IPS-NIHi7 (cell line): ENCODE results near the gene PRKCI.
"Not testable (repeated sequence)": the region's sequence is repeated elsewhere in the genome, so short reads cannot be mapped to it uniquely, and the experiment has no call there.

ENCODE experiments used
- DNase-seq: peaks from one replicate; pipeline ENCODE4 v3.0.0; 2012; ENCODE audit warnings: mixed read lengths; ENCODE audit errors: extremely low spot score

The PRKCI gene

DNA sequence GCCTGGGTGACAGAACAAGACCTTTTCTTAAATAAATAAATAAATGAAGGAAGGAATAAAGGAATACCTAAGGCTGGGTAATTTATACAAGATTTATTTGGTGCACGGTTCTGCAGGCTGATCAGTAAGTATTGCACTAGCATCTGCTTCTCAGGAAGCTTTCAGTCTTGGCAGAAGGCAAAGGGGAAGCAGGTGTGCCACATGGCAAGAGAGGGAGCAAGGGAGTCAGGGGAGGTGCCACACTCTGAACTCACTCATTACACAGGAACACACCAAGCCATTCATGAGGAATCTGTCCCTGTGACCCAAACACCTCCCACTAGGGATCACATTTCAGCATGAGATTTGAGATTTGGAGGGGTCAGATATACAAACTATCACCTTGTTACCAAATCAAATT, 56.4 kb downstream of the PRKCI start:
- DNase-seq = no peak

DNA sequence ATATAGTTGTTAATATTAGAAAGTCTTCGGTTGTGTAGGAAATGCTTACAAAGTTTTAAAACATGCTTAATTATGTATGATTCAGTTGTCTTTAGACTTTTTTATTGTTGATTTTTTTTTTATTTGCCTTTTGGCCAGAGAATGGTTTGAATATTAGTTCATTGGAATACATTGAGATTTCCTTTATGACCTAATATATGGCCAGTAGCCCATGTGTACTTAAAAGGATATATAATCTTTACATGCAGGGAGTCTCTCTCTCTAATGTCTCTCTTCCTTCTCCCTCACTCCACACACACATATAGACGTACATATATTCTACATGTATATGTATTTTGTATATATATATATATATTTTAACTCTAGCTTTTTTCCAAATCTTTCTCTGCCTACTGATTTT, 68.0 kb downstream of the PRKCI start:
- no peak for DNase-seq

DNA sequence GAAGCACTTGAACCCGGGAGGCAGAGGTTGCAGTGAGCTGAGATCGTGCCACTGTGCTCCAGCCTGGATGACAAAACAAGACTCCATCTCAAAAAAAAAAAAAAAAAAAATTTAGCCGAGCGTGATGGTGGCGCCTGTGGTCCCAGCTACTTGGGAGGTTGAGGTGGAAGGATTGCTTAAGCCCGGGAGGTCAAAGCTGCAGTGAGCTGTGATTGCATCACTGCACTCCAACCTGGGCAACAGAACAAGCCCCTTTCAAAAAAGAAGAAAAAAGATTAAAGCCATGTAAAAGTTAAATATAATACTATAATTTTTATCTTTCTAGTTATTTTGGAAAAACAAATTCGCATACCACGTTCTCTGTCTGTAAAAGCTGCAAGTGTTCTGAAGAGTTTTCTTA, 73.4 kb downstream of the PRKCI start:
- no peak for DNase-seq

DNA sequence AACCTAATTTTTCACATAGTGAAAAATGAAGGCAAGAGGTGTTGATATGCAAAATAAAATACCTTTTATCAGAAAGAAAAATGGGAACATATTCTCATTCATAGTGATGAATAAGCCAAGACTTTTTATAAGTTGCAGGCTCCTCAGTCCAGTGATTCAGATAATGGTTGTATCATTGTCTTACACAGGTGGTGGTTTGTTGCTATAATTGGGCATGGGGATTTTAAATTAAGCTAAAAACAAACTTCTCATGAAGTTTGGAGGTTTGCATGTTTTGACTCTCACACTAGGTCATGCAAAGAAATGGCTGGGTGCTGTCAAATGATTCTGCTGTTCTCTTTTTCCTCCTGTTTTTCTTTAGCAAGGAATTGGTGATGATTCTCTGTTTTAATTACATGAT, 74.5 kb downstream of the PRKCI start:
- no peak for DNase-seq

DNA sequence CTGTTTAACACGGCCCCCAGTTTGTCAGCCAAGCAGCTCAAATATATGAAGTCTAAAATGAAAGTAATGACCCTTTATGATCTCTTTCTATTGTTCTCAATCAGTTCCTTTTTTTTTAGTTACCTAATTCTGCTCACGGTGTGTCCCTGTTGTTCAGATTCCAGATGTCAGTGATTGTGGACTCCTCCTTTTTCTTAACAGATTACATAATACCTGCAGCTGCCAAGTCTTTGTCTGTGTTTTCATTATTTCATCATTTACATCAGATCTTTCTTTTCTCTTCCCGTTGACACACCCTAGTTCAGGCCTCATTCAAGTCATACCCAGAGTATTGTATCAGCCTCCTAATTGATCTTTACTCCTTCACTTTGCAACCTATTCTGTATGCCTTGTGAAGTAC, 79.2 kb downstream of the PRKCI start:
- DNase-seq = no peak

DNA sequence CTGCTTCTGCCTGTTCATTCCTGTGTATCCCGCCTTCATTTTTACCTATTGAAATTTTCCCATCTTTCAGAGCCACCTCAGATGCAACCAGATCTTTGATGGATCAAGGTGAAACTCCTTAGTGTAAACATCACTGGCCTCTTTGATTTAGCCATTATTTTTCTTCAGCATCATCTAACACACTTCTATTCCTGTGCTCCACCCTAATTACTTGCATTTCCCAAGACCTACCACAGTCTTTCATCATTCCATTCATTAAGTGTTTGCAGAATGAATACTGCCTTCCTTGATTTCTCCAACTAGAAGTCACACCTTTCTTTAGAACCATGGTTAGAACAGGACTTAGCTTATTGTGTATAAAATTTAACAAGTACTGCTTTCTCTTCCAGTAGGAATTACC, 79.8 kb downstream of the PRKCI start:
- no peak for DNase-seq

DNA sequence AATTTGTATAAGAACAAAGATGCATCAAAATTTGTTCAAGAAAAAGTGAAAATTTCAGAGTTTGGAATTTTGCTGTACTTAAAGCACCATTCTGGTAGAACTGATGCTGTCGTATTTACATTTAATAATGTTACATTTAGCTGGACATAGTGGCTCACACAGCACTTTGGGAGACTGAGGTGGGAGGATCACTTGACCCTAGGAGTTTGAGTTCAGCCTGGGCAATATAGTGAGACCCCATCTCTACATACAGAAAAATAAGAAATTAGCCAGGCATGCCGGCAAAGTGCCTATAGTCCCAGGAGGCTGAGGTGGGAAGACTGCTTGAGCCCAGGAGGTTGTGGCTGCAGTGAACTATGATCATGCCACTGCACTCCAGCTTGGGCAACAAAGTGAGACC, 83.8 kb downstream of the PRKCI start:
- no peak for DNase-seq

DNA sequence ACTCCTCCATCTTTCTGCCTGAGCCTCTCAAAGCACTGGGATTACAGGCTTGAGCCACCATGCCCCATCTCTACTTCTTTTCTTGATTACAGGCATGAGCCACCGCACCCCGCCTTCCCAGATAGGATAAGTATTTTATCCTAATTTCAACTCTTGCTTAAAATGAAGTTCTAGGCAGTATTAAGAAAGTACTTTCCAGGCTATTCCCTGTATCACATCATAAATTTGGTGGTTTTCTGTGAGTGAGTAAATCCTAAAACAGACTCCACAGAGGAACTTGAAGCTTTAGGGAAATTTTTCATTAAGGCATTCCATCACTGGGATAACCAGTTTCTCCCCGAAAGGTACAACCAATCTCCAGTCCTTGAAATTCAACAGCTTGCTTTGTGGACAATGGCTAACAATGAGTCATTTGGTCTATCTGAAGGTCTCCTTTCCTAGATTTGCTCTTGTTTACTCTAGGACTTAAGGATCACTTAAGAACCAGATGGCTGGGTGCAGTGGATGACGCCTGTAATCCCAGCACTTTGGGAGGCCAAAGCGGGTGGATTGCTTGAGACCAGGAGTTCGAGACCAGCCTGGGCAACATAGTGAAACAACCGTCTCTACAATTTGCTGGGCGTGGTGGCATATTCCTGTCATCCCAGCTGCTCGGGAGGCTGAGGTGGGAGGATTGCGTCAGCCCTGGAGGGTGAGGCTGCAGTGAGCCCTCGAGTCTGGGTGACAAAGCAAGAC, 85.6 kb downstream of the PRKCI start:
- peak; percentile 25 for DNase-seq

DNA sequence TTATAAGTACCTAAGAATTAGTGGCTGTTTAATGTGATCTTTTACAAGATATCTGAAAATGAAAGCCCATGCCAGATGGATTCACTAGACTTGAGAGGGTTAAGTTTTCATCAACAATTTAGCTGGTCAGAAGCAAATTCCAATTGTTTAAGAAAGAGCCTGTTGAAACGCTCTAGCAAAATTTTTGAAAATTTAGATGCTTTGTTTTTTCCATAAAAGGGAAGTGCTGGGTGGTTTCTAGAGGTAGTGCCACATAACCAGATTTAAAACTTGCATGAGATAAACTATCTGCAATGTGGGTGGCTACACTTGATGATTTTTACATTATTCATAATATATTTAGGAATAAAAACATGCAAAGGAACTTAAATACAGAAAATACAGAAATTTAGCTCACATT, 86.8 kb downstream of the PRKCI start:
- no peak for DNase-seq

DNA sequence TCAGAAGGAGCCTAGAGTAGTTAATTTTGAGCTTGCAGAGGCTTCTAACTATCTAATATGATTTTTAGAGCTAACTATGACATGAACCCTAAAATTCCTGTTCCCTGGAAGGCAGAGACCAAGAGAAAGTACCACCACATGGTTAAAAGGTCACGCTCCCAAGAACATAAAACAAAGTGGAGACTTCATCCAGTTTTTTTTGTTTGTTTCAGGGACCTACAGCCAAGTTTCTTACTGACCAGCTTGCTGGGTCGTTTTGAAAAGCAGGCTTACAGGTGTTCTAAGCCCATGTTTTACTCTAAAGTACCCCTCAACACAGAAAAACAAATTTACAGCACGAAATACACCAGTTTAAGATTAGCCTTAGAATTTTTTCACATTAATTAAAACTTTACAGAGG, 95.7 kb downstream of the PRKCI start:
- DNase-seq = no peak

DNA sequence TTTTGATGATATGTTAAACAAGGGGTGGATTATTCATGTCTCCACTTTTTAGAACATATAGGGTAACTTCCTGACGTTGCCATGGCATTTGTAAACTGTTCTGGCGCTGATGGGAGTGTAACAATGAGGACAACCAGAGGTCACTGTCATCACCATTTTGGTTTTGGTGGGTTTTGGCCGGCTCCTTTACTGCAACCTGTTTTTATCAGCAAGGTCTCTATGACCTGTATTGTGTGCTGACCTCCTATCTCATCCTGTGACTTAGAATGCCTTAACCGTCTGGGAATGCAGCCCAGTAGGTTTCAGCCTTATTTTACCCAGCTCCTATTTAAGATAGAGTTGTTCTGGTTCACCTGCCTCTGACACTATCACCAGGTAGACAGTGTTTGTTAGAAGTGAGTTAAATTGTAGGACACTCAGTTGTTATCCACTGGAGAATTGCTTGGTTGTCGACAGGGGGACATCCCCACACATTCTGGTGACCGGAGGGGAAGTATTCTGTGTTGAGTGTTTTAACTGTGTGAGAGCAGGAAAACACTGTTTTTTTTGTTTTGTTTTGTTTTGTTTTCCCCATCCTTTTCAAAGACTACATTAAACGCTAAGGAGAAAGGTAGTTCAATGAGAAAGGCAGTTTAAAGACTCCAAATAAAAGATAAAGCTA, 98.4 kb downstream of the PRKCI start:
- DNase-seq = no peak

DNA sequence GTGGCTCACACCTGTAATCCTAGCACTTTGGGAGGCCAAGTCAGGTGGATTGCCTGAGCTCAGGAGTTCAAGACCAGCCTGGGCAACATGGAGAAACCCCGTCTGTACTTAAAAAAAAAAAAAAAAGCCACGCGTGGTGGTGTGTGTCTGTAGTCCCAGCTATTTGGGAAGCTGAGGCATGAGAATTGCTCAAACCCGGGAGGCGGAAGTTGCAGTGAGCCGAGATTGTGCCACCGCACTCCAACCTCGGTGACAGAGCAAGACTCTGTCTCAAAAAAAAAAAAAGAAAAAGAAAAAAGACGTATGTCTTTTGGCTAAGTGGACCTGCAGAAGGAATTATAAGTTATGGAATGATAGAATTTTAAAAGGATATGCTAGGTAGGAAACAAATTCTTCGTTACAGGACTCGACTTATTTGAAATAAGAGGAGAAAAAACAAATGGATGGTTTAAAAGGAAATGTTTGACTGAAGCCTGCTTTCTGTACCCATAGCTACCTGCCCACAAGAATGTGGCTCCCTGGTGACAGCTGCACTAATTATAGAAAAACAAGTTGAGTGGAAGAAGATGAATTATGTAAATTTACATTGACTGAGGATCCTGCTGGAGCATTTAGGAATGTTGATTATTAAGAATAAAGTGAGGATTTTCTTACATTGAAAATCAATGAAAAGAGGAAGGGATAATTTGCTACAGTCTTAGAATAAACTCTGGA, 99.3 kb downstream of the PRKCI start:
- DNase-seq = no peak

DNA sequence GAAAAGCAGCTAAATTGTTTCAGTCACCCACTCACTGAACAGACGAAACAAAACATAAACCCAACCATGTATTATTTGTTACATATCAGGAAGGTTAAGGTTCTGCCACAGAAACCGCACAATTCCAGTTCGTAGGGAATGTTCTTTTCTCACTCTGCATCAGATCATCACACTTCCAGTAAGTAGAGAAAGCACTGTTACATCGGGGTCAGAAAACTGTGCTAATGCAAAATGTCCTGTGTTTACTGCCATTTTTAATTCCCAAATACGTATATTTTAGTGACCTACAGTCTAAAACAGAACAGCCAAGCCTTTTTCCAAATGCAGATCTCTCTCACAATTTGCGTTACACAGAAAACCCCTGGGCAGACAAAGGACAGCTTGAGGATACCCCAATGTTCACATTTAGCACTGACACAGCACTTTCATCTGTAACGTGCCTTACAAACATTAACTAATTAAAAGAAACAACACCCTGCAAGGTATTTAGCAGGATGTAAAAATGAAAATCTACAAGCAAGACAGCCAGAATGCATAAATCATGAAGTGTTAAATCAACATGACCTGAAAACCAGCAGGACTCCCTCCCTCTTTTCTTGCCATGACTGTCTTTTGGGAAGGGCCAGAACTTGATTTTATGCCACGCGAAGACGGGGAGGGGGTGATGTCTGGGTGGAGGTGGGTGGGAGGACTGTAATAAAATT, 100.5 kb downstream of the PRKCI start:
- no peak for DNase-seq

DNA sequence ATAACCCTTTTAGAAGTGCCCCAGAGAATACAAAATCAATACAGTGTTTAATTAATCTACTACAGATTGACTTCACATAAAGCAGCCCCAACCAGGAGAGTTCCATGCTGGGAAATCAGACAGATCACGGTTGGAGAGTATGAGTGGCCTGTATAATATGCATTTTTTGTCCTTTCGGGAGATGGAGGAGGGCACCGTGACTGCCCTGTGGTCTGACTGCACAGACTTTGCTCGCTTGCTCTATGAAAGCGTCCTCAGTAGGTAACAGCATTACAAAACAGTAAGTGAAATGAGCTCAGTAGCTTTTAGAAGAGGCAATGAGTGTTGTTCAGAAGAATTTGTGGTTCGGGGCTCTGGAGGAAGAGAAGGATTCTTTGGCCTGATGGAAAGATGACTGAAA, 101.1 kb downstream of the PRKCI start:
- no peak for DNase-seq

DNA sequence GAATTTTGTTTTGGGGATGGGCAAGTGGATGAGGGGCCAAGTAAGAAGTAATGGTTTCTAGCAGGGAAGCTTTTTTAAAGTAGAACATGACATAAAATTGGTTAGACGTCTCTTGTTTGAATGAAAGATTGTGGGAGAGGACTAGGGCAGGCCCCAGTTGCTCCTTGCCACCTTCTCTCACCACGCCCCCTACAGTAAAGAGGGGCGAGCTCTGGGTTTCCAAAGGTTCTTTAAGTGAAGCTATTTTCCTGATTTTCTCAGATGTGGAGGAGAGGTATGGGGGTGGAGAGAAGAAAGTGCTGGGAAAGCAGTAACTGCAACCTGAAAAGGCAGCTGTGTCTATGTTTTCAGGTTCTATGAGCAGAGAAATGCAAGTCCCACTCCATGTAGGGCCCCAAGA, 102.7 kb downstream of the PRKCI start:
- DNase-seq = peak; percentile 32

DNA sequence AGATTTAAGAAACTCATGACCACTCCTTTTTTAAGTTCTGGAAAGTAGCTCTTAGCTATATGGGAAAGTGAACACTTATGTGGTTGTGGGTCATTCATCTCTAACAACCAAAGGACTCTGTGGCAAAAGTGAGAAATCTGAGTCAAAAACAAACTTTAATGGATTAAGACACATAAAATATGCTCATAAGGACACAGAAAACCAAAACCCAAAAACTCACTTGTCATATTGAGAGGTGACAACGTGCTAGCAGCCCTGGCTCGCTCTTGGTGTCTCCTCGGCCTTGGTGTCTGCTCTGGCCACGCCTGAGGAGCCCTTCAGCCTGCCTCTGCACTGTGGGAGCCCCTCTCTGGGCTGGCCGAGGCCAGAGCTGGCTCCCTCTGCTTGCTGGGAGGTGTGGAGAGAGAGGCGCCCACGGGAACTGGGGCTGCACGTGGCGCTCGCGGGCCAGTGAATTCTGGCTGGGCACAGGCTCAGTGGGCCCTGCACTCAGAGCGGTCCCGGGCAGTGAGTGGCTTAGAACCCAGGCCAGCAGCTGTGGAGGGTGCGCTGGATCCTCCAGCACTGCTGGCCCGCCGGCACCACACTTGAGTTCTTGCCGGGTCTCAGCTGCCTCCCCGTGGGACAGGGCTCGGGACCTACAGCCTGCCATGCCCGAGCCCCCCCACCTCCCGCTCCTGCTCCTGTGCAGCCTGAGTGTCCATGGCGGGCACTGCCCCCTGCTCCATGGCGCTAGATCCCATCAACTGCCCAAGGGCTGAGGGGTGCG, 105.0 kb downstream of the PRKCI start:
- DNase-seq = no peak

DNA sequence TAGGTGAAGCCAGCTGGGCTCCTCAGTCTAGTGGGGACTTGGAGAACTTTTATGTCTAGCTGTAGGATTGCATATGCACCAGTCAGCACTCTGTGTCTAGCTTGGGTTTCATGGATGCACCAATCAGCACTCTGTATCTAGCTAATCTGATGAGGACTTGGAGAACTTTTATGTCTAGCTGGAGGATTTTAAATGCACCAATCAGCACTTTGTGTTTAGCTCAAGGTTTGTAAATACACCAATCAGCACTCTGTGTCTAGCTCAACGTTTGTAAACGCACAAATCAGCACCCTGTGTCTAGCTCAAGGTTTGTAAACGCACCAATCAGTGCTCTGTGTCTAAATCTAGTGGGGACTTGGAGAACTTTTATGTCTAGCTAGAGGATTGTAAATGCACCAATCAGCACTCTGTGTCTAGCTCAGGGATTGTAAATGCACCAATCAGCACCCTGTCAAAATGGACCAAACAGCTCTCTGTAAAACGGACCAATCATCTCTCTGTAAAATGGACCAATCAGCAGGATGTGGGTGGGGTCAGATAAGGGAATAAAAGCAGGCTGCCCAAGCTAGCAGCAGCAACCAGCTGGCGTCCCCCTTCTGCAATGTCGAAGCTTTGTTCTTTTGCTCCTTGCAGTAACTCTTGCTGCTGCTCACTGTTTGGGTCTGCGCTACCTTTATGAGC, 105.8 kb downstream of the PRKCI start:
- DNase-seq = not testable (repeated sequence)

DNA sequence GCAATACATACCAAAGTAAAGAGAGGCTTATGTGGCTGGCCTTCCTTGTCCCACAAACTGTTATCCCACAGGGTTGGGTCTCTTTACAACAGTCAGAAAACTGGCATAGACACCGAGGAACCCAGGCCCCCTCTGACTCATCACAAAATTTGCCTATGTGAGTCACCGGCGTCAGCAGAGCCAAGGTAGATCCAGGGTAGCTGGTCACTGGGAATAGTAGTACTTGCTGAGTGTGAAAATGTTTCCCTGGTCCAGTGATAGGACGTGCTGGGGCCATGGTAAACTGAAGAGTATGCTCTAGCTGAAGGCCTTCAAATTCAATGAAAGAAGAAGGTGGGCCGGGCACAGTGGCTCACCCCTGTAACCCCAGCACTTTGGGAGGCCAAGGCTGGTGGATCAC, 108.1 kb downstream of the PRKCI start:
- DNase-seq = peak; percentile 31

DNA sequence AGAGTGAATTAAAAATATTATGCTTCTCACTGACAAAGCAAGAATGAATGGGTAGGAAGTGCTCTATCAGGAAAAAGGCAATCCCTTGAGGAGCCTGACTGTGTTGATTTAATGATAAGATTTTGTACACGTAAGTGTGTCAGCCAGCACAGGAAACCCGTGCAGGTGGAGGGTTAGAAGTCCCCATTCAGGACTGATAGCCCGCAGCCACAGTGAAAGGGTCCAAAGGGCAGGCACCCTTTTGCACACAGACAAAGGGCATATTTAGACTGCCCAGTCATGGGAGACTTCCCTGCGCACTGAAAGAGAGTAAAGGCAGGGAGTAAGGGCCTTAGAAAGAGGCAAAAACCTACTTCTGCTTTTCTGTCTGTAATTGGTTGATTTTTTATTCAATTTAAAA, 108.9 kb downstream of the PRKCI start:
- no peak for DNase-seq

DNA sequence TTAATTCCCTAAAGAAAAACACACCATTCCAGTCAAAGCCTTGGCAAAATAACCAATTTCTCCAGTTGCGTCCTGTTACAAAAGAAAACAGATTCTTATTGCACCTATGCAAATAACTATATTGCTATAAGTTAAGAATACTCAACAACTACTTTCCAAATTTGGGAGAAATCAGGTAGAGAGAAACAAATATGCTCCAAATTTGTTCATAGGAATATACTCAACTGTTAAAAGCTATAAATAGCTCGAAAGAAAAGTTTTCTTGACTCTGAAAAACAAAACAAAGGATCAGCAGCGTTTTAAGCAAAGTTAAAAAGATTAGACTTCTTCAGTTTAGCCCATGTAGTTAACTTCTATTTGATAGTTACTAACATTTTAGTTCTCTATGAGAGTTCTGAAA, 115.2 kb downstream of the PRKCI start:
- DNase-seq = no peak

DNA sequence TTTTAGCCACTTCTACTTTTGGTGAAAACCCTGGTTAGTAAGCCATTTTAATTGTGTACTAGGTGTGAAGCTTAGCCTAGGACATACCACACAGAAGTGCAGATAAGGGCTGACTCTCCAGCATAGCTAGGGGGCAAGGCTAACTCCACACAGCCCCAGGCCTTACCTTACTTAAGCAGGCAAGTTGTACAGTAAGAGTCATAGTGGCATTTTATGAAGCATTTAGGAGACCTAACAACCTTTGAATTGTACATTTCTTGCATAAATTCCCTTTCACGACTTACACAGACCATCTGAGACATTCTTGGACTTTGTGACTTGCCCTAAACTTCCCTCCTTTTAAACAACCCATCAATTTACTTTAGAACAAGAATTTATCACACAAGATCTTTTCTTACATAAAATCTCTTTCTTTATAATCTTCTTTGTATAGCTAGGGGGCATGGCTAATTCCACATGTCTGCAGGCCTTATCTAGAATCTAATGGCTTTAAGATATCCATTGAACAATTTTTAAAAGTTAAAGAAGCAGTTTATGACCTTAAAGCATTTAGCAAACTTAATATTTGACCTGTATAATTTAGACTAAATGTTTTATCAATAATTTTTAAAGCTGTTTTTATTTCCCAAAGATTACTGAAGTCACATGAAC, 116.6 kb downstream of the PRKCI start:
- no peak for DNase-seq
